PFSK-1 (cell line): ENCODE results near the gene RMDN2.

Experiments
- REST ChIP-seq, 2 experiments: IDR thresholded peaks; 2 replicates each; pipeline versions ENCODE4 v1.6.1 to v1.8.0; 2011 to 2012; ENCODE audit warnings: low read depth in 2 of 2, low read length in 2 of 2, control low read depth in 1 of 2, inconsistent platforms in 1 of 2, mild to moderate bottlenecking in 1 of 2, moderate library complexity in 1 of 2; ENCODE audit not compliant: insufficient read depth in 1 of 2
- SIN3A ChIP-seq: IDR thresholded peaks from 2 replicates; pipeline ENCODE4 v1.6.1; 2012; ENCODE audit warnings: mild to moderate bottlenecking, low read length, moderate library complexity, borderline replicate concordance; ENCODE audit not compliant: insufficient read depth
- TAF1 ChIP-seq: IDR thresholded peaks from 2 replicates; pipeline ENCODE4 v1.6.1; 2012; ENCODE audit warnings: low read length, control low read depth, borderline replicate concordance; ENCODE audit not compliant: insufficient read depth

- TF ChIP-seq REST (IDR thresholded peaks at IDR 0.05; ENCODE audit: insufficient read depth in 1 of 2, low read depth in 2 of 2, low read length in 2 of 2) (no peak), TAF1 (no peak), SIN3A (no peak)
Measured at GRCh38 chr2:38037325-38037724, 112.2 kb downstream of the RMDN2 start.
